ENCODE measurements around the gene NEK11.

The NEK11 gene

GRCh38 chr3:131107637-131108433 is 81.2 kb downstream of the NEK11 start:
- intact Hi-C loops (cut with DNase I), result no loop called here
- no peak for DNase-seq

DNA sequence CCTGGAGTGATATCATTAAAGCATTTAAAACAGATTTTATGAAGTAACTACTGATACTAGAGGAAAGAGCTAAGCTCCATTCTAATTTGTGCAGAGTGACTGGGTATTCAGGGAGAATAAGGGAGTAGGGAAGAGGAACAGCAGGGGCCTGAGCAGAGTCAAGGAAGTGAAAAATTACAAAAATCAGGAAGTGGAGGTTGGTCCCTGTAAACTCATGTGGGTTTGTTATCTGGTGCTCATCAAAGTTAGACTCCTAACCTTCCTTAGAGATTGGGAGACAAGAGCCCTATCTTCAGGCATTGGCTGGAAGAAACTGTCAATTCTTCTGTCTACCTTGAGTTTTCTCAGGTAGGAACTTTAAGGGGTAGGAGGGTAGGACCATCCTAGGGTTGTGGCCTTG is 82.5 kb downstream of the NEK11 start:
- no peak for DNase-seq
- intact Hi-C loops (cut with DNase I), result no loop called here

GRCh38 chr3:131110087-131110486 is 83.4 kb downstream of the NEK11 start:
- intact Hi-C loops (cut with DNase I), result no loop called here
- DNase-seq, result no peak

DNA sequence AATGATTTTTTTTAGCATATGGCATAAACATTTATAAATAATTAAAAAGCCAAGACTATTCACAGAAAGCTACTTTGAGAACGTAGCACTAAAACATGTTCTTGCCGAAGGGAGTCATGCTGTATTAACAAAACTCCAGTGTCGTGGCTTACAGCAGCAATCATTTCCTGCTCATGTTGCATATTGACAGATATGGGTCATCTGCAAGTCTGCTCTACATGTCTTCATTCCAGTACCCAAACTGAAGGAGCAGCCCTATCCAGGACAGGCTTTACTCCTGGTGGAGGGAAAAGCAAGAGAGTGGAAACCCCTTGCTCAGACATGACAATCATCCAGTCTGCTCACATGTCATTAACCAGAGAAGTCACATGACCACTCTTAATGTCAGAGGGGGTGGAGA is 87.6 kb downstream of the NEK11 start:
- DNase-seq, result no peak
- intact Hi-C loops (cut with DNase I), result no loop called here

DNA sequence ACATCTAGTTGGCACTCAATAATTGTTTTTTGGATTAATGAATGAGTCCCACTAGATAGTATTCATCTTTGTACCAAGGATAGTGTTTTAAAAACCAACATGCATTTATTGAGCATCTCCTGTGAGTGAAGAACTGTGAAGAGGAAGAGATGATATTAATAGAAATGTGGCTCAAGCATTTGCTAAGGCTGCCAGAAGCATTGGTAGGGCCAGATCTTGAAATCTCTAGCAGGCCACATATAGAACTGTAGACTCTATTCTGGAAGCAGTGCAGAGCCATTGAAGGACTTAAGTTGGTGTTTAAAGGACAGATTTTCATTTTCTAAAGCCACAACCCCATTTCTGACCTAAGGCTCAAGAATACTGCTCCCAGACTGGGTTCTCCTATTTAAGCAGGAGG is 99.0 kb downstream of the NEK11 start:
- DNase-seq, result no peak
- intact Hi-C loops (cut with DNase I), result no loop called here

GRCh38 chr3:131140891-131141290 is 114.2 kb downstream of the NEK11 start:
- no peak for DNase-seq
- intact Hi-C loops (cut with DNase I), result no loop called here

DNA sequence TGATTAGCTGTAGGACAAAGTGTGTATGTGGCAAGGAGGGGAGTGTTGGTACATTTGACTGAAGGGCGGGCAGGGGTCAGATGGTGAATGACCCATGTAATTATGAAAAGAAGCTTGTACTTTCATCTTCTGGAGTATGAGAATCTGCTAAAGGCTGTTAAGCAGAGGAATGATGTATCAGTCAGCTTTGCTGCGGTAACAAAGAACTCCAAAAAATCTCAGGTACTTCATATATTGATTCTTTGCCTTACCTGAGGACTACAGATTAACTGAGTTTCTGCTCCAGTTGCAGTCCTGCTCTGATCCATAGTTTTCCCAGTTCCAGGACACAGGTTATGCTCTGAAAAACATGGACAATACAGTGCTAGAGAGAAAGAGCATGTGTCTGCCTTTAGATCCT is 115.1 kb downstream of the NEK11 start:
- no peak for DNase-seq
- intact Hi-C loops (cut with DNase I), result no loop called here

DNA sequence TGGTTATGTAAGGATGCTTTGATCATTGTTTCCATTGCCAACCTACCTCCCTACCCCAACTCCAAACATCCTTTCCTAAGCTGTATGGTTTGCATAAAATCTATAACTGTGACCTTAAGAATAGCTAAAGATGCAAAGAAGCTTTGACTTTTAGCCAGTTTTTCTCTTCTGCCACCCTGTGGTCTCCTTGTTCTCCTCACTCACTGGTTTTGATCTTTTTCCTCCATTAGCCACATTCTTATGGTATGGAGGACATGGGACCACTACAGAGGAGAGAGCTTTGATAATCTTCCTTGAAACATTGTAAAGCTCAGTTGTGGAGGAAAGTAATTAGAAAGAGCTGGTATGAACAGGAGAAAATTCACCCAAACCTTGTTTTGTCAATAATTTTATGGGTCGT is 115.9 kb downstream of the NEK11 start:
- DNase-seq, result peak in 3 of 42 donors; percentile 4 to 26 (median 18)
- intact Hi-C loops (cut with DNase I), result no loop called here

DNA sequence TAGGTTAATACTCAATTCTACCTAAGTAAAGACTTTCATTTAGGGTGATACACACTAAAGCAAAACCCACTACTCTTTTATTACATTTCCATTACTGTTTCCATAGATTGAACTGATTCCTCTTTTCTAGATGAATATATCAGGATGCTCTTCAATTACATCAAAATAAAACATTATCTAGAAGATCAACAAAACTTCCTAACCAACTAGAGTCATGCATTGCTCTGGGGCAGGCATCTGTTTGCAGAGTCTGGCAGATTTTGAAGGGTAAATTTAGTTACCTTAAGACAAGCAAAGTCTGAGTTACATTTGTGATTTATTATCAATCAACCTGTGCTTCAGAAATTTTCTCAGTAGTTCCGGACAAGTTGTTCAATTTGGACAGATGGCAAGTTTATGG is 117.1 kb downstream of the NEK11 start:
- DNase-seq, result no peak
- intact Hi-C loops (cut with DNase I), result no loop called here

GRCh38 chr3:131147534-131147933 is 120.9 kb downstream of the NEK11 start:
- intact Hi-C loops (cut with DNase I), result no loop called here
- DNase-seq, result no peak

- no peak for DNase-seq
- intact Hi-C loops (cut with DNase I), result no loop called here
Observed at GRCh38 chr3:131158434-131158833, 131.8 kb downstream of the NEK11 start.

DNA sequence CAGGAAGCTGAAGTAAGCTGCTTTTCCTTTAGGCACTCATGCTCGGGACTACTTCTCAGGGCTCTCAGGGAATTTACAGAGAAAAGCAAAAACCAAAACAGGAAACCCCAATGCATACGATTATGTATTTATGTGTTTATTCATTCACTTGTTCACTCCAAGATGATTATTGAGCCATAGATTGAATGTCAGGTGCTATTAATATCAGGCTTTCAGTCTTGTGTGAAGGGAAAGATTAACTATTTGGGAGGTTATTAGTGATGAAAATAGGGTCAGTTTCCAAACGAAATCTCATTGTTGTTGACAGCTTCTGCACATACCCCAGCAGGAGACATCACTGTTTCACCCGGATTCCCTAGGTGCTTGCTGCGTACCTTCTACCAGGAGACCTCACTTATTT is 135.8 kb downstream of the NEK11 start:
- DNase-seq, result no peak
- intact Hi-C loops (cut with DNase I), result no loop called here

- intact Hi-C loops (cut with DNase I), result no loop called here
- DNase-seq, result peak in 10 of 42 donors; percentile 4 to 46 (median 15)
Observed at GRCh38 chr3:131167867-131168266, 141.2 kb downstream of the NEK11 start.

- intact Hi-C loops (cut with DNase I), result no loop called here
- DNase-seq, result no peak
Observed at GRCh38 chr3:131169331-131169730, 142.7 kb downstream of the NEK11 start.

DNA sequence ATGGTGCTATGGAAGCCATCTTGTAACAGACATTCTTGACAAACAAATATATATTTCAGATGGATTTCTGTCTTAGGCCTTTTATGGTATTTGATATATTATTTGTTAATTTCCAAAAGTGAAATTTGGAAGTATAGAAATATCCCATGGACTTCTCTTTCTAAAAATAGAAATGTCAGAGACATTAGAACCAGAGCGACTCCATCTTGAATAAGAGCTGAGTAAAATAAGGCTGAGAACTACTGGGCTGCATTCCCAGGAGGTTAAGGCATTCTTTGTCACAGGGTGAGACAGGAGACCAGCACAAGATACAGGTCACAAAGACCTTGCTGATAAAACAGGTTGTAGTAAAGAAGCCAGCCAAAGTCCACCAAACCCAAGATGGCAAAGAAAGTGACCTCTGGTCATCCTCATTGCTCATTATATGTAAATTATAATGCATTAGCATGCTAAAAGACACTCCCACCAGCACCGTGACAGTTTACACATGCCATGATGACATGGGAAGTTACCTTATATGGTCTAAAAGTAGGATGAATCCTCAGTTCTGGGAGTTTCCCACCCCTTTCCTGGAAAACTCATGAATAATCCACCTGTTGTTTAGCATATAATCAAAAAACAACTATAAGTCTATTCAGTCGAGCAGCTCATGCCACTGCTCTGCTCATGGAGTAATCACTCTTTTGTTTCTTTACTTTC is 146.0 kb downstream of the NEK11 start:
- no peak for DNase-seq
- intact Hi-C loops (cut with DNase I), result no loop called here

GRCh38 chr3:131174752-131175151 is 148.1 kb downstream of the NEK11 start:
- intact Hi-C loops (cut with DNase I), result no loop called here
- no peak for DNase-seq

DNA sequence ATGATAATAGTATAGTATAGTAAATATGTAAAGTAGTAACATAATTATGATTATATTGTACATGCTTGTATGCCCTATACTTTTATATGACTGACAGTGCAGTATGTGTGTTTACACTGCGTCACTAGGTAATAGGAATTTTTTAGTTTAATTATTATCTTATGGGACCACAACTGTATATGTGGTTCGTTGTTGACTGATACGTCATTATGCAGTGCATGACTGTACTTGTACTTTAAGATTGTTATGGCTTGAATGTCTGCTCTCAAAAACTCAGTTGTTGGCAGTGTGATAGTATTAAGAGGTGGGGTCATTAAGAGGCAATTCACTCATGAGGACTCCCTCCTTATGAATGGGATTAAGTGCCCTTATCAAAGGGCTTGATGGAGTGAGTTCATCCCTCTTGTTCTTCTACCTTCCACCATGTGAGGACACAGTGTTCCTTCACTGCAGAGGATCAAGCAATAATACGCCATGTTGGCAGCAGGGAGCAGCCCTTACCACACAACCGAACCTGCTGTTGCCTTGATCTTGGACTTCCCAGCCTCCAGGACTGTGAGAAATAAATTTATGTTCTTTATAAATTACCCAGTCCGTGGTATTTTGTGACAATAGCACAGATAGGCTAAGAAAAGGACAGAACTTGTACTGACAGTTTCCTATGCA is 152.2 kb downstream of the NEK11 start:
- intact Hi-C loops (cut with DNase I), result no loop called here
- DNase-seq, result no peak

GRCh38 chr3:131192701-131193100 is 166.0 kb downstream of the NEK11 start:
- intact Hi-C loops (cut with DNase I), result no loop called here

GRCh38 chr3:131193641-131194238 is 167.1 kb downstream of the NEK11 start:
- DNase-seq, result peak in 1 of 42 donors; percentile 7
- intact Hi-C loops (cut with DNase I), result no loop called here

More at GRCh38 chr3:131192701-131193100, 166.0 kb downstream of the NEK11 start:
- no peak for DNase-seq

DNA sequence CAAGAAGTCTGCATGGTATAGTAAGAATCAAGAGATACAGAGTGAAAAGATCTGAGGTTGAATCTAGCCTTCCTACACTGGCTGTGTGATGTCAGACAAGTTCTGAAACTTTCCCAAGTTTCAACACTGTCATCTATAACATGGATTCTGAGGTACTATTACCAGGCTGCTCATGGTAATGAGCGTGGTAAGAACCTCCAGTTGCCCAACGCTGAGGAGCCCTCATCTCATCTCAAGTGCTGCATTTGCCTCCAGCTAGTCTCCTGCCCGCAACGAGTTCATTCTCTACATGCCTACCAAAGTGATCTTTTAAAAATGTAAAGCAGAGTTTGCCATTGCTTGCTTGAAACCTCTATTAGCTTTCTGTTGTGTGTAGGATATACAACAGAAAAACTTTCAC is 168.1 kb downstream of the NEK11 start:
- intact Hi-C loops (cut with DNase I), result no loop called here

More for the DNA sequence above, 168.1 kb downstream of the NEK11 start:
- no peak for DNase-seq
